ENCODE measurements around the gene WDFY4. TPM values are rescaled to one million over a fixed set of nuclear protein-coding genes. Genes with fewer than 3 reads are reported as not detected.

WDFY4 gene
- total and polyA plus RNA-seq, 2 of the 4 experiments (the other 2 are of a cell fraction), result not detected

DNA sequence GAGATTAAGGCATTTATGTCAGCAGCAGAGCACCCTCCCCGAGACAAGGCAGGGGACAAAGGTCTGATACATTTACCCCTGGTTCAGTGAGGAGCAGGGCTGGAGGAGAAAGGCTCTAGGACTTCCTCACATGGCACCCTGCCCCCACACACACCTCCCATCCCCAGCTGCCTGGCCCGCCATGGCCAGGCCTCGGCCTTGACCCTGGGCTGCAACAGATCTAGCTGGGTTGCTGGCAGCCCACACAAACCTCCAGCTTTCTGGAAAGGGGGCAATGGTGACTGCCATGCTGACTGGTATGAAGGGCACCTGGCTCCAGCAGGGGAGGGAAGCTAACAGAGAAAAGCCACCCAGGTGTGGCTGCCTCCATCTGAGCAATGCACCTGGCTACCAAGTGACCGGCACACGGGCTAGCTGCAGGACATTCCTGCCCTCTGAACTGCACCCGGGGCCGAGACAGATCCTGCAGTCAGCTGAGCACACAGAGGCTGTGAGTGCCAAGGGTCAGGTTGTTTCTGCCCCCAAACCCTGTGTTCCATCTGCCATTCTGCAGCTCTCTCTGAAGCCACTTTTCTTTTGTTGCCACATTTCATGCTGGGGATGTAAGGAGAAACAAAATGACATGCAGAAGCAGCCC, 340.8 kb downstream of the WDFY4 start:
- in situ Hi-C loops (cut with MboI; ENCODE audit: low sequenced_read_pairs) (no loop called here), dilution Hi-C loops (cut with HindIII; ENCODE audit: low sequenced_read_pairs, unreplicated experiment) (no loop called here), intact Hi-C loops (cut with micrococcal nuclease) (no loop called here)
- Histone ChIP-seq H2BK120ac (ENCODE audit: low read depth, low read length) (no peak overlapping the region), H4K5ac (ENCODE audit: low read depth, low read length) (no peak overlapping the region), H4K8ac (ENCODE audit: low read depth in 2 of 2, low read length in 2 of 2) (no peak overlapping the region), H2AK9ac (replicated peaks; ENCODE audit: low read depth, low read length, poor library complexity) (no peak overlapping the region), H4K20me1 (ENCODE audit: insufficient read depth, low read length) (no peaks in the 10 kb centered on the region), H3K27me3 (ENCODE audit: control insufficient read depth, insufficient read depth, low read length) (no peaks in the 10 kb centered on the region), H2AK5ac (ENCODE audit: low read depth, low read length) (no peak overlapping the region), H4K91ac (ENCODE audit: insufficient read depth, low read depth, low read length) (no peak overlapping the region), H2BK20ac (ENCODE audit: low read depth, low read length) (no peak overlapping the region), H3K9ac (ENCODE audit: low read depth, low read length) (no peak overlapping the region), H3K79me1 (ENCODE audit: low read depth in 1 of 2, low read length in 2 of 2) (no peaks in the 10 kb centered on the region), H3K4me3 (ENCODE audit: insufficient read depth, low read depth, low read length) (no peak overlapping the region), H3K9me3 (ENCODE audit: control insufficient read depth, insufficient read depth, low read length) (no peaks in the 10 kb centered on the region), H3K4me2 (ENCODE audit: low read depth, low read length) (no peak overlapping the region), H3K27ac (ENCODE audit: insufficient read depth, low read length) (no peak overlapping the region), H3K4ac (ENCODE audit: low read depth, low read length) (no peak overlapping the region), H3K23ac (ENCODE audit: low read depth, low read length) (no peak overlapping the region), H3K4me1 (ENCODE audit: control insufficient read depth, insufficient read depth, low read length) (peaks cover 7% of the 10 kb centered on the region; the same call in 1 of the 2 replicates), H3K14ac (replicated peaks; ENCODE audit: low read depth, low read length) (no peak overlapping the region), H3K56ac (ENCODE audit: extremely low read depth, insufficient read depth, low read length) (no peak overlapping the region), H2AFZ (replicated peaks; ENCODE audit: low read length, poor library complexity) (no peak overlapping the region), H3K9me1 (ENCODE audit: insufficient read depth, low read length) (peaks cover 5% of the 10 kb centered on the region; the same call in 1 of the 2 replicates), H2BK15ac (ENCODE audit: low read depth, low read length) (no peak overlapping the region), H2BK5ac (ENCODE audit: low read depth, low read length, poor library complexity, severe bottlenecking) (no peak overlapping the region), H3K18ac (ENCODE audit: low read depth, low read length) (no peak overlapping the region), H3K36me3 (ENCODE audit: control insufficient read depth, insufficient read depth, low read length) (peaks cover 5% of the 10 kb centered on the region; the same call in 1 of the 2 replicates)
- ATAC-seq (ENCODE audit: low read depth) (no peak), DNase-seq (no peak)
- CTCF ChIA-PET, result no interaction called here
- BruUV-seq (replicated peaks), result no TSS peak
- TF ChIP-seq, protein P1, sequence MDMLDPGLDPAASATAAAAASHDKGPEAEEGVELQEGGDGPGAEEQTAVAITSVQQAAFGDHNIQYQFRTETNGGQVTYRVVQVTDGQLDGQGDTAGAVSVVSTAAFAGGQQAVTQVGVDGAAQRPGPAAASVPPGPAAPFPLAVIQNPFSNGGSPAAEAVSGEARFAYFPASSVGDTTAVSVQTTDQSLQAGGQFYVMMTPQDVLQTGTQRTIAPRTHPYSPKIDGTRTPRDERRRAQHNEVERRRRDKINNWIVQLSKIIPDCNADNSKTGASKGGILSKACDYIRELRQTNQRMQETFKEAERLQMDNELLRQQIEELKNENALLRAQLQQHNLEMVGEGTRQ (IDR thresholded peaks at IDR 0.05; ENCODE audit: low read depth, low read length), result no peak
- TF ChIP-seq NFE2L2 (IDR thresholded peaks at IDR 0.05; ENCODE audit: low read depth, low read length), result no peak
- no peak for TF ChIP-seq FOS (IDR thresholded peaks at IDR 0.05; ENCODE audit: low read depth, low read length)
- TF ChIP-seq RCOR1 (IDR thresholded peaks at IDR 0.05; ENCODE audit: insufficient replicate concordance, low read length), result no peak
- no peak for TF ChIP-seq CEBPB (IDR thresholded peaks at IDR 0.05; ENCODE audit: low read depth, low read length)
- TF ChIP-seq MXI1 (IDR thresholded peaks at IDR 0.05; ENCODE audit: borderline replicate concordance, low read depth, low read length), result no peak
- TF ChIP-seq, protein P2, sequence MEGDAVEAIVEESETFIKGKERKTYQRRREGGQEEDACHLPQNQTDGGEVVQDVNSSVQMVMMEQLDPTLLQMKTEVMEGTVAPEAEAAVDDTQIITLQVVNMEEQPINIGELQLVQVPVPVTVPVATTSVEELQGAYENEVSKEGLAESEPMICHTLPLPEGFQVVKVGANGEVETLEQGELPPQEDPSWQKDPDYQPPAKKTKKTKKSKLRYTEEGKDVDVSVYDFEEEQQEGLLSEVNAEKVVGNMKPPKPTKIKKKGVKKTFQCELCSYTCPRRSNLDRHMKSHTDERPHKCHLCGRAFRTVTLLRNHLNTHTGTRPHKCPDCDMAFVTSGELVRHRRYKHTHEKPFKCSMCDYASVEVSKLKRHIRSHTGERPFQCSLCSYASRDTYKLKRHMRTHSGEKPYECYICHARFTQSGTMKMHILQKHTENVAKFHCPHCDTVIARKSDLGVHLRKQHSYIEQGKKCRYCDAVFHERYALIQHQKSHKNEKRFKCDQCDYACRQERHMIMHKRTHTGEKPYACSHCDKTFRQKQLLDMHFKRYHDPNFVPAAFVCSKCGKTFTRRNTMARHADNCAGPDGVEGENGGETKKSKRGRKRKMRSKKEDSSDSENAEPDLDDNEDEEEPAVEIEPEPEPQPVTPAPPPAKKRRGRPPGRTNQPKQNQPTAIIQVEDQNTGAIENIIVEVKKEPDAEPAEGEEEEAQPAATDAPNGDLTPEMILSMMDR (conservative IDR thresholded peaks at IDR 0.05; ENCODE audit: low read depth, low read length), result no peak
- TF ChIP-seq CHD1 (IDR thresholded peaks at IDR 0.05; ENCODE audit: low read depth, low read length), result no peak
- TF ChIP-seq RAD21 (IDR thresholded peaks at IDR 0.05; ENCODE audit: low read length), result no peak
- TF ChIP-seq BHLHE40 (IDR thresholded peaks at IDR 0.05; ENCODE audit: low read depth, low read length), result no peak
- TF ChIP-seq POLR2A (IDR thresholded peaks at IDR 0.05; ENCODE audit: low read depth, low read length), result no peak
- TF ChIP-seq RFX5 (IDR thresholded peaks at IDR 0.05; ENCODE audit: low read depth, low read length), result no peak
- TF ChIP-seq, protein P3, sequence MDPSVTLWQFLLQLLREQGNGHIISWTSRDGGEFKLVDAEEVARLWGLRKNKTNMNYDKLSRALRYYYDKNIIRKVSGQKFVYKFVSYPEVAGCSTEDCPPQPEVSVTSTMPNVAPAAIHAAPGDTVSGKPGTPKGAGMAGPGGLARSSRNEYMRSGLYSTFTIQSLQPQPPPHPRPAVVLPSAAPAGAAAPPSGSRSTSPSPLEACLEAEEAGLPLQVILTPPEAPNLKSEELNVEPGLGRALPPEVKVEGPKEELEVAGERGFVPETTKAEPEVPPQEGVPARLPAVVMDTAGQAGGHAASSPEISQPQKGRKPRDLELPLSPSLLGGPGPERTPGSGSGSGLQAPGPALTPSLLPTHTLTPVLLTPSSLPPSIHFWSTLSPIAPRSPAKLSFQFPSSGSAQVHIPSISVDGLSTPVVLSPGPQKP (IDR thresholded peaks at IDR 0.05; ENCODE audit: borderline replicate concordance, low read depth, low read length), result no peak
- TF ChIP-seq SMC3 (IDR thresholded peaks at IDR 0.05; ENCODE audit: low read depth, low read length), result no peak
- TF ChIP-seq MAZ (IDR thresholded peaks at IDR 0.05; ENCODE audit: borderline replicate concordance, low read depth, low read length), result no peak
- no peak for TF ChIP-seq MAFK (IDR thresholded peaks at IDR 0.05; ENCODE audit: low read depth, low read length)
- POLR2A ChIA-PET (ENCODE audit: unreplicated experiment), result no interaction called here
- WGBS, 2 experiments (ENCODE audit: extremely low coverage in 2 of 2, insufficient read length in 1 of 2), result 86% methylated on average over 4 of the region's 7 CpGs; no CpG with 5 or more reads in 1 of the 2 experiments

All from IMR-90 (cell line).